OCI-LY7 (cell line): Measurements from ENCODE around the gene PTPRE. TPM values are rescaled to one million over a fixed set of nuclear protein-coding genes. Genes with fewer than 3 reads are reported as not detected.

Experiments used
- BruUV-seq: library from RNA; stranded (reverse); fragments of 400-500 nt; replicated peaks from 2 replicates; lab custom pipeline; 2021; lab: Mats Ljungman, UMichigan
- CTCF ChIA-PET: fragments of 300-600 bp; sonication (Branson Sonifier 250); formaldehyde crosslinking; loops from one replicate; lab custom pipeline; 2022; ENCODE audit warnings: antibody characterized with exemption; ENCODE audit not compliant: unreplicated experiment; lab: Charles Lee
- POLR2A ChIA-PET: fragments of 300-600 bp; sonication (Branson Sonifier 250); formaldehyde crosslinking; loops from one replicate; lab custom pipeline; 2022; ENCODE audit warnings: antibody characterized with exemption; lab: Charles Lee
- DNase-seq: peaks from one replicate; pipeline ENCODE4 v3.0.0-alpha.2; 2015; ENCODE audit warnings: low spot score
- H2AFZ ChIP-seq: fragments of 200-600 bp; sonication (generic), shearing (Covaris generic); 2 replicates; pipeline ENCODE4 v1.6.1; 2014; ENCODE audit warnings: mild to moderate bottlenecking, antibody characterized with exemption, low read length, moderate library complexity
- H3K27ac ChIP-seq: fragments of 200-600 bp; sonication (generic); 2 replicates; pipeline ENCODE4 v1.5.1; 2014; ENCODE audit warnings: mixed run types, low read depth, mild to moderate bottlenecking, moderate library complexity, low read length, inconsistent platforms; ENCODE audit not compliant: poor library complexity, severe bottlenecking
- H3K36me3 ChIP-seq: fragments of 200-600 bp; sonication (generic); 2 replicates; pipeline ENCODE4 v1.6.1; 2014; ENCODE audit warnings: mild to moderate bottlenecking, antibody characterized with exemption, low read length, moderate library complexity, mixed read lengths; ENCODE audit not compliant: insufficient read depth
- H3K4me1 ChIP-seq: fragments of 200-600 bp; sonication (generic); 2 replicates; pipeline ENCODE4 v1.5.1; 2014; ENCODE audit warnings: mild to moderate bottlenecking, low read length; ENCODE audit not compliant: insufficient read depth, poor library complexity, severe bottlenecking
- H3K4me2 ChIP-seq: fragments of 200-600 bp; sonication (generic); 2 replicates; pipeline ENCODE4 v1.6.1; 2014; ENCODE audit warnings: mild to moderate bottlenecking, low read length
- H3K4me3 ChIP-seq: fragments of 200-600 bp; sonication (generic); 2 replicates; pipeline ENCODE4 v1.5.1; 2014; ENCODE audit warnings: mild to moderate bottlenecking, low read depth, low read length; ENCODE audit not compliant: poor library complexity, severe bottlenecking
- H3K79me2 ChIP-seq: fragments of 200-600 bp; sonication (generic); 2 replicates; pipeline ENCODE4 v1.6.1; 2016; ENCODE audit warnings: low read depth, mild to moderate bottlenecking, low read length, moderate library complexity, mixed read lengths; ENCODE audit not compliant: insufficient read depth
- H3K9me2 ChIP-seq: fragments of 200-600 bp; sonication (generic); 2 replicates; pipeline ENCODE4 v1.6.1; 2016; ENCODE audit warnings: mild to moderate bottlenecking, low read length, mixed read lengths; ENCODE audit not compliant: insufficient read depth
- H3K9me3 ChIP-seq: fragments of 200-600 bp; sonication (generic); 2 replicates; pipeline ENCODE4 v1.6.1; 2014; ENCODE audit warnings: mild to moderate bottlenecking, mixed run types, low read length, mixed read lengths
- H4K20me1 ChIP-seq: fragments of 200-600 bp; sonication (generic); 2 replicates; pipeline ENCODE4 v1.6.1; 2014; ENCODE audit warnings: mild to moderate bottlenecking, antibody characterized with exemption, low read length, moderate library complexity, mixed read lengths; ENCODE audit not compliant: insufficient read depth
- CTCF ChIP-seq: fragments of 200-600 bp; sonication (generic); conservative IDR thresholded peaks from 2 replicates; pipeline ENCODE4 v1.5.1; 2014; ENCODE audit warnings: mild to moderate bottlenecking, antibody characterized with exemption, low read length, moderate library complexity, mixed read lengths
- EZH2phosphoT487 ChIP-seq: fragments of 200-600 bp; sonication (generic); IDR thresholded peaks from 2 replicates; pipeline ENCODE4 v1.6.1; 2018; ENCODE audit warnings: low read depth, borderline replicate concordance, mild to moderate bottlenecking, mixed run types, antibody characterized with exemption, low read length, moderate library complexity, mixed read lengths
- intact Hi-C: fragments of 100-400 bp; cut with micrococcal nuclease; formaldehyde crosslinking; loops from one replicate; pipeline ENCODE4 v1.10.0; 2022; ENCODE audit not compliant: unreplicated experiment
- total RNA-seq, 2 experiments: library from RNA; depleted of rRNA in 1 of 2; stranded (reverse); fragments of >200 nt in 1 of 2; shearing (Covaris generic) in 1 of 2; gene quantifications; 2 replicates each; pipeline ENCODE4 v1.2.3, GENCODE V29; 2014 to 2022

PTPRE gene
- total RNA-seq, 2 experiments from 2014 or later = 6.8 to 8.3 TPM

- Histone ChIP-seq H3K27ac (no peak overlapping the region), H3K9me2 (no peaks in the 10 kb centered on the region), H3K36me3 (no peaks in the 10 kb centered on the region), H3K9me3 (no peaks in the 10 kb centered on the region), H3K4me1 (peaks cover 9% of the 10 kb centered on the region), H3K4me3 (no peak overlapping the region), H2AFZ (no peak overlapping the region), H3K4me2 (no peak overlapping the region), H4K20me1 (no peaks in the 10 kb centered on the region), H3K79me2 (no peaks in the 10 kb centered on the region)
- CTCF ChIA-PET = no interaction called here
- DNase-seq = no peak
- TF ChIP-seq EZH2phosphoT487 (no peak), CTCF (no peak)
- POLR2A ChIA-PET = no interaction called here
- intact Hi-C loops = no loop called here
- no TSS peak for BruUV-seq
These were observed 24.0 kb upstream of the PTPRE start for GRCh38 chr10:127882801-127883459.

GRCh38 chr10:127883516-127883915 lies 23.4 kb upstream of the PTPRE start:
- H4K20me1 ChIP-seq = no peaks in the 10 kb centered on the region
- DNase-seq = no peak
- TF ChIP-seq EZH2phosphoT487 (no peak), CTCF (no peak)
- H3K9me3 ChIP-seq = no peaks in the 10 kb centered on the region
- H2AFZ ChIP-seq = no peak overlapping the region
- H3K9me2 ChIP-seq = no peaks in the 10 kb centered on the region
- POLR2A ChIA-PET = no interaction called here
- H3K36me3 ChIP-seq = no peaks in the 10 kb centered on the region
- no peak overlapping the region for H3K4me2 ChIP-seq
- CTCF ChIA-PET = no interaction called here
- H3K27ac ChIP-seq = no peak overlapping the region
- peaks cover 9% of the 10 kb centered on the region for H3K4me1 ChIP-seq
- no peak overlapping the region for H3K4me3 ChIP-seq
- BruUV-seq = no TSS peak
- intact Hi-C loops = no loop called here
- no peaks in the 10 kb centered on the region for H3K79me2 ChIP-seq

GRCh38 chr10:127884501-127884900 lies 22.4 kb upstream of the PTPRE start:
- BruUV-seq = no TSS peak
- Histone ChIP-seq H3K27ac (no peak overlapping the region), H3K4me3 (no peak overlapping the region), H4K20me1 (no peaks in the 10 kb centered on the region), H3K9me2 (no peaks in the 10 kb centered on the region), H3K4me1 (peaks cover 9% of the 10 kb centered on the region), H3K4me2 (no peak overlapping the region), H3K9me3 (no peaks in the 10 kb centered on the region), H2AFZ (no peak overlapping the region), H3K36me3 (no peaks in the 10 kb centered on the region), H3K79me2 (no peaks in the 10 kb centered on the region)
- POLR2A ChIA-PET = no interaction called here
- TF ChIP-seq EZH2phosphoT487 = no peak
- no peak for TF ChIP-seq CTCF
- intact Hi-C loops = no loop called here
- CTCF ChIA-PET = no interaction called here
- DNase-seq = no peak
